Calu3 (cell line): ENCODE data around the gene WFDC10A. TPM values are rescaled to one million over a fixed set of nuclear protein-coding genes. Genes with fewer than 3 reads are reported as not detected.

Source experiments
- BruUV-seq: library from RNA; stranded (reverse); fragments of 400-500 nt; replicated peaks from 2 replicates; lab custom pipeline; 2021; lab: Mats Ljungman, UMichigan
- CTCF ChIA-PET: fragments of 300-600 bp; sonication (Branson Sonifier 250); formaldehyde crosslinking; loops from one replicate; lab custom pipeline; 2022; ENCODE audit warnings: antibody characterized with exemption; lab: Charles Lee
- DNase-seq: peaks from one replicate; pipeline ENCODE4 v3.0.0; 2022
- H3K27ac Mint-ChIP-seq: one replicate; pipeline ENCODE4 v1.8.0; 2022; ENCODE audit warnings: mixed read lengths; ENCODE audit not compliant: unreplicated experiment
- H3K27me3 Mint-ChIP-seq: one replicate; pipeline ENCODE4 v1.8.0; 2022; ENCODE audit warnings: mixed read lengths; ENCODE audit not compliant: unreplicated experiment
- H3K36me3 Mint-ChIP-seq: one replicate; pipeline ENCODE4 v1.8.0; 2022; ENCODE audit warnings: mild to moderate bottlenecking, moderate library complexity, mixed read lengths; ENCODE audit not compliant: insufficient read depth, unreplicated experiment
- H3K4me1 Mint-ChIP-seq: one replicate; pipeline ENCODE4 v1.8.0; 2022; ENCODE audit warnings: mild to moderate bottlenecking, low read depth, mixed read lengths; ENCODE audit not compliant: unreplicated experiment
- H3K4me3 Mint-ChIP-seq: one replicate; pipeline ENCODE4 v1.8.0; 2022; ENCODE audit warnings: mild to moderate bottlenecking, low read depth, moderate library complexity, mixed read lengths; ENCODE audit not compliant: unreplicated experiment
- H3K9me3 Mint-ChIP-seq: one replicate; pipeline ENCODE4 v1.8.0; 2022; ENCODE audit warnings: low read depth, mixed read lengths; ENCODE audit not compliant: unreplicated experiment
- CTCF ChIP-seq: fragments of 200-600 bp; IDR thresholded peaks from one replicate; pipeline ENCODE4 v1.8.0; 2022; ENCODE audit warnings: antibody characterized with exemption; ENCODE audit not compliant: unreplicated experiment
- intact Hi-C: fragments of 100-400 bp; cut with micrococcal nuclease; formaldehyde crosslinking; loops from one replicate; pipeline ENCODE4 v1.10.0; 2022; ENCODE audit not compliant: unreplicated experiment
- total RNA-seq: library from RNA; stranded (reverse); gene quantifications from 2 replicates; pipeline ENCODE4 v1.2.3, GENCODE V29; 2022

The WFDC10A gene
- total RNA-seq, 1 experiment from 2014 or later = not detected

DNA sequence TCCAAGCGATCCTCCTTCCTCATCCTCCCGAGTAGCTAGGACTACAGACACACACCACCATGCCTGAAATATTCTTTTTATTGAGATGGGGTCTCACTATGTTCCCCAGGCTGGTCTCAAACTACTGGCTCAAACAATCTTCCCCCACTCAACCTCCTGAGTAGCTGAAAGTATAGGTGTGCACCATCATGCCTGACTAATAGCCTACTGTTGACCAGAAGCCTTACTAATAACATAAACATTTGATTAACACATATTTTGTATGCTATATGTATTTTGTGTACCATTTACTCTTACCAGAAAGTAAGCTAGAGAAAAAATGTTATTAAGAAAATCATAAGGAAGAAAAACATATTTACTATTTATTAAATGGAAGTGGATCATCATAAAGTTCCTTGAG lies 11.9 kb upstream of the WFDC10A start:
- Mint-ChIP-seq H3K9me3 (peaks cover 2% of the 10 kb centered on the region), H3K27ac (no peak overlapping the region), H3K4me3 (no peak overlapping the region), H3K36me3 (no peaks in the 10 kb centered on the region), H3K27me3 (peaks cover 45% of the 10 kb centered on the region), H3K4me1 (peaks cover 11% of the 10 kb centered on the region)
- intact Hi-C loops = no loop called here
- BruUV-seq = no TSS peak
- TF ChIP-seq CTCF = no peak
- CTCF ChIA-PET = interaction anchor here (2.6 kb wide), 1 partner anchor 11 kb away, joined by 13 read pairs; the partner anchor contains the start of gene WFDC10A
- DNase-seq = no peak

GRCh38 chr20:45621593-45621992 lies 7.9 kb upstream of the WFDC10A start:
- CTCF ChIA-PET = no interaction called here
- no peak overlapping the region for H3K4me3 Mint-ChIP-seq
- peak; percentile 10 for DNase-seq

GRCh38 chr20:45626540-45626939 lies 3.0 kb upstream of the WFDC10A start:
- H3K4me1 Mint-ChIP-seq = peaks cover 4% of the 10 kb centered on the region
- H3K27ac Mint-ChIP-seq = no peak overlapping the region
- H3K27me3 Mint-ChIP-seq = peaks cover 25% of the 10 kb centered on the region
- H3K9me3 Mint-ChIP-seq = no peaks in the 10 kb centered on the region
- intact Hi-C loops = loop anchor here (10.0 kb wide), 2 partner anchors 148 to 172 kb away; no protein-coding TSS in a partner anchor
- CTCF ChIA-PET = no interaction called here
- TF ChIP-seq CTCF = no peak
- BruUV-seq = no TSS peak
- no peaks in the 10 kb centered on the region for H3K36me3 Mint-ChIP-seq
- no peak overlapping the region for H3K4me3 Mint-ChIP-seq
- no peak for DNase-seq

More at GRCh38 chr20:45621593-45621992, 7.9 kb upstream of the WFDC10A start:
- intact Hi-C loops = loop anchor here (10.0 kb wide), 2 partner anchors 153 to 167 kb away; no protein-coding TSS in a partner anchor
- Mint-ChIP-seq H3K4me1 (peaks cover 11% of the 10 kb centered on the region), H3K9me3 (peaks cover 2% of the 10 kb centered on the region), H3K36me3 (no peaks in the 10 kb centered on the region), H3K27me3 (peaks cover 14% of the 10 kb centered on the region), H3K27ac (no peak overlapping the region)
- no peak for TF ChIP-seq CTCF
- no TSS peak for BruUV-seq

- TF ChIP-seq CTCF = no peak
- peaks cover 58% of the 10 kb centered on the region for H3K27me3 Mint-ChIP-seq
- no peaks in the 10 kb centered on the region for H3K4me1 Mint-ChIP-seq
- H3K27ac Mint-ChIP-seq = no peak overlapping the region
- BruUV-seq = no TSS peak
- intact Hi-C loops = no loop called here
- CTCF ChIA-PET = interaction anchor here (1.3 kb wide), 1 partner anchor 76 kb away, joined by 3 read pairs; no protein-coding TSS in a partner anchor
- no peak overlapping the region for H3K4me3 Mint-ChIP-seq
- no peaks in the 10 kb centered on the region for H3K9me3 Mint-ChIP-seq
- no peaks in the 10 kb centered on the region for H3K36me3 Mint-ChIP-seq
- DNase-seq = no peak
These were observed 832 bp downstream of the WFDC10A start for GRCh38 chr20:45630371-45630770.
